Esophagus squamous epithelium (tissue), 5 donors: ENCODE results near the gene ROPN1L. TPM values are rescaled to one million over a fixed set of nuclear protein-coding genes. Genes with fewer than 3 reads are reported as not detected.
A peak's percentile ranks its signal among the peaks of the same experiment; 100 is the strongest.
"Not testable (repeated sequence)": the region's sequence is repeated elsewhere in the genome, so short reads cannot be mapped to it uniquely, and the experiment has no call there.

Experiments
- DNase-seq: peaks from one replicate; lab custom pipeline; 2025; lab: John Stamatoyannopoulos, UW
- H3K27ac ChIP-seq, 4 donors: fragments of 200-600 bp; sonication (generic); one replicate each; pipeline ENCODE4 v1.5.1; 2016 to 2019; ENCODE audit warnings: mild to moderate bottlenecking in 1 of 4
- H3K27me3 ChIP-seq, 4 donors: fragments of 200-600 bp; sonication (generic); 1 replicate in 3 of 4; 2 replicates in 1 of 4; pipeline versions ENCODE4 v1.5.1 to v1.6.0; 2017 to 2021; ENCODE audit warnings: antibody characterized with exemption in 1 of 4
- H3K36me3 ChIP-seq, 3 donors: fragments of 200-600 bp; sonication (generic); one replicate each; pipeline ENCODE4 v1.5.1; 2016 to 2019
- H3K4me1 ChIP-seq, 3 donors: fragments of 200-600 bp; sonication (generic); one replicate each; pipeline ENCODE4 v1.5.1; 2017 to 2019
- H3K4me3 ChIP-seq, 4 donors: fragments of 200-600 bp; sonication (generic); 1 replicate in 3 of 4; 2 replicates in 1 of 4; pipeline ENCODE4 v1.5.1; 2016 to 2019; ENCODE audit warnings: mild to moderate bottlenecking in 2 of 4, moderate library complexity in 1 of 4
- H3K9me3 ChIP-seq, 3 donors: fragments of 200-600 bp; sonication (generic); one replicate each; pipeline ENCODE4 v1.5.1; 2016 to 2019
- POLR2A ChIP-seq, 4 donors: fragments of 450-650 bp; IDR thresholded peaks; one replicate each; pipeline ENCODE4 v1.6.1; 2017; ENCODE audit warnings: antibody characterized with exemption in 4 of 4, mild to moderate bottlenecking in 4 of 4, moderate library complexity in 3 of 4
- WGBS, 2 donors: methylation state at CpG; one replicate each; pipeline ENCODE4 v1.1.5; 2018; 5-methylcytosine and 5-hydroxymethylcytosine counted together
- intact Hi-C: fragments of 100-400 bp; cut with DNase I; formaldehyde crosslinking; loops from one replicate; pipeline ENCODE4 v1.15.0; 2022
- total RNA-seq, 4 donors: library from RNA; depleted of rRNA; stranded (reverse); fragments of >200 nt; gene quantifications; one replicate each; pipeline ENCODE4 v1.1.0, GENCODE V29; 2016
- TF ChIP-seq, protein P1 (sequence below), 6 experiments: fragments of 450-650 bp in 4 of 6; fragments of 200-600 bp in 2 of 6; sonication (generic) in 2 of 6; IDR thresholded peaks; one replicate each; pipeline ENCODE4 v1.5.1; 2016 to 2019; ENCODE audit warnings: antibody characterized with exemption in 6 of 6, mild to moderate bottlenecking in 4 of 6, moderate library complexity in 4 of 6
- donor health status: DM: yes; HTN: yes; CAD: no.

The ROPN1L gene
- under 1 TPM in 1 of 4 donors, not detected in 3; 0.38 TPM for total RNA-seq

DNA sequence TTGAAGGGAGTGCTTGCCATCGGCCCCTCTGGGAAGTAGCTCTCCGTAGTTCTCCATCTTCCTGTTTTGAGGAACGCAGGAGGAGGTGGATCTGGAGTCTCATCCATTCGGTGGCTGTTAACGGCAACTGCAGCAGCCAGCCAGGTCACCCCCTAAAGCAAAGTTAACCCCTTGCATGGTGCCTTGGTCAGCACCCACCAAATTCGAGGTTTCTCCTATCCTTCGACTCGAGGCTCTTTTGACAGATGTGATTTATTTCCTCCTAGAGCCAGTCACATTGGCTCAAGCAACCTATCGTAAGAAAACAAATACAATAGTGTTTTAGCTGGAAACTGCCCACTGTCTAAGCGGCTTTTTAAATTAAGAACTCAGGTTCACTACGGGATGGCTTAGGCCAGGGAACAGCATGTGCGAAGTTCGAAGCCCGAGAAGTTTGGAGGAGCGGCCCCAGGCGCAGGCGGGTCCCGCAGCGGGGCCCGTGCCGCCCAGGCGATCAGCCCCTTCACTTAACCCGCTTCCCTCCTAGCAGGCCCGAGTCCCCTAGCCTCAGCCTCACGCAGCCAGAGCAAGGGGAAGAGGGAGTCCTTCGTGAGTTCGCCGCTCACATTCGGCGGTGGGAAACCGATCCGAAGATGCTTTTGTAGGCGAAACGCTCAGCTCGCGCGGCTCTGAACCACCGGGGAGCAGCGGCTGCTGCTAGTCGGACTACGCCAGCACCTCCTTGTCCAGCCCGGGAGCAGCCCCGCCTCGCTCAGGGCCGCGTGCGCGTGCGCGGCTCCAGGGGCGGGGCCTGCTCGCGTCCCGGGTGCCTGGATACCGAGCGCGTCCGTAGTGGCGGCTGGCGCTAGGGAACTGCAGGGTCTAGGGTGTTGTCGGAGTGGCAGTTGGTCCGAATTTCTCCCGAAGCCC is at the start of gene ROPN1L:
TSS of gene ROPN1L (plus strand) at position 797 of the 909 bp plus-strand sequence. CDS start 289 bp downstream, outside the sequence.
- H3K36me3 ChIP-seq, result peaks cover 0 to 24% (median 0%) of the 10 kb centered on the region in 3 donors
- TF ChIP-seq, protein P1, sequence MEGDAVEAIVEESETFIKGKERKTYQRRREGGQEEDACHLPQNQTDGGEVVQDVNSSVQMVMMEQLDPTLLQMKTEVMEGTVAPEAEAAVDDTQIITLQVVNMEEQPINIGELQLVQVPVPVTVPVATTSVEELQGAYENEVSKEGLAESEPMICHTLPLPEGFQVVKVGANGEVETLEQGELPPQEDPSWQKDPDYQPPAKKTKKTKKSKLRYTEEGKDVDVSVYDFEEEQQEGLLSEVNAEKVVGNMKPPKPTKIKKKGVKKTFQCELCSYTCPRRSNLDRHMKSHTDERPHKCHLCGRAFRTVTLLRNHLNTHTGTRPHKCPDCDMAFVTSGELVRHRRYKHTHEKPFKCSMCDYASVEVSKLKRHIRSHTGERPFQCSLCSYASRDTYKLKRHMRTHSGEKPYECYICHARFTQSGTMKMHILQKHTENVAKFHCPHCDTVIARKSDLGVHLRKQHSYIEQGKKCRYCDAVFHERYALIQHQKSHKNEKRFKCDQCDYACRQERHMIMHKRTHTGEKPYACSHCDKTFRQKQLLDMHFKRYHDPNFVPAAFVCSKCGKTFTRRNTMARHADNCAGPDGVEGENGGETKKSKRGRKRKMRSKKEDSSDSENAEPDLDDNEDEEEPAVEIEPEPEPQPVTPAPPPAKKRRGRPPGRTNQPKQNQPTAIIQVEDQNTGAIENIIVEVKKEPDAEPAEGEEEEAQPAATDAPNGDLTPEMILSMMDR (IDR thresholded peaks at IDR 0.05), result no peak
- TF ChIP-seq POLR2A (IDR thresholded peaks at IDR 0.05), result peak in 2 of 4 donors; percentile 11 to 68
- no peak for DNase-seq
- peak within 1 kb of the TSS; percentile 72 to 82 (median 81) for H3K27ac ChIP-seq
- no peaks in the 10 kb centered on the region for H3K9me3 ChIP-seq
- H3K27me3 ChIP-seq, result peaks cover 0 to 19% (median 0%) of the 10 kb centered on the region in 4 donors
- WGBS, 2 donors, result 0 to 3% methylated on average over 21 to 23 of the region's 63 CpGs
- intact Hi-C loops, result no loop called here
- peak within 1 kb of the TSS; percentile 49 to 75 (median 58) for H3K4me3 ChIP-seq
- H3K4me1 ChIP-seq, result peaks cover 6 to 36% (median 19%) of the 10 kb centered on the region in 3 donors

- H3K36me3 ChIP-seq, result peaks cover 0 to 99% (median 26%) of the 10 kb centered on the region in 3 donors
- DNase-seq, H3K27me3 ChIP-seq, intact Hi-C loops, H3K4me3 ChIP-seq, H3K9me3 ChIP-seq, H3K4me1 ChIP-seq, H3K27ac ChIP-seq: not testable (repeated sequence)
- WGBS, 2 donors, result 92 to 94% methylated on average over 6 of the region's 6 CpGs
These were observed 48.9 kb upstream of the ROPN1L start for GRCh38 chr5:10392567-10393328.

GRCh38 chr5:10393491-10393890 is 48.2 kb upstream of the ROPN1L start:
- no peaks in the 10 kb centered on the region for H3K27me3 ChIP-seq
- intact Hi-C loops, result no loop called here
- H3K4me3 ChIP-seq, result no peak overlapping the region
- no peak for TF ChIP-seq POLR2A (IDR thresholded peaks at IDR 0.05)
- TF ChIP-seq, protein P1 (IDR thresholded peaks at IDR 0.05), result no peak
- no peak for DNase-seq
- 83 to 88% methylated on average over 2 of the region's 2 CpGs for WGBS, 2 donors
- no peak overlapping the region for H3K27ac ChIP-seq
- no peaks in the 10 kb centered on the region for H3K9me3 ChIP-seq
- no peaks in the 10 kb centered on the region for H3K4me1 ChIP-seq
- H3K36me3 ChIP-seq, result peaks cover 0 to 99% (median 26%) of the 10 kb centered on the region in 3 donors

DNA sequence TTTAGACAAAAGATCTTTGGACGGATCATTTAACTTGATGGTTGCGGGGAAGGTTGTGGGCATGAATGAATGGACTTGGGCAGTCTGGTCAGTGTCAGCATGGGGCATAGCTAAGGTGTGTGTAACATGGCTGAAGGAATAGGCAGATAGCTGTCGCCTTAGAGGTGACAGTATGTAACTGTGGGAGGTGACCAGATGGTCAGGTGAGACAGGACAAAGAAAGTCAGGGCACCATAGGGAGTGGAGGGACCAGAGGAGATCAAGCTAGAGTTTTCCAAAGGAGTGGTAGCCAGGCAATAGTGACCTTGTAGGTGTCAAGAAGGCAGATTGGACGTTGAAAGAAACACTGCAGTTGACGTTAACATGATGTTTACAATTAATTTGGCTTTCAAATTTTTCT is 45.1 kb upstream of the ROPN1L start:
- no peak for TF ChIP-seq POLR2A (IDR thresholded peaks at IDR 0.05)
- TF ChIP-seq, protein P1 (IDR thresholded peaks at IDR 0.05), result no peak
- no peak for DNase-seq
- Histone ChIP-seq H3K4me3 (no peak overlapping the region), H3K9me3 (no peaks in the 10 kb centered on the region), H3K27ac (no peak overlapping the region), H3K36me3 (peaks cover 0 to 100% (median 26%) of the 10 kb centered on the region in 3 donors), H3K27me3 (no peaks in the 10 kb centered on the region), H3K4me1 (no peaks in the 10 kb centered on the region)
- intact Hi-C loops, result no loop called here
- 82 to 88% methylated on average over 5 of the region's 5 CpGs for WGBS, 2 donors

DNA sequence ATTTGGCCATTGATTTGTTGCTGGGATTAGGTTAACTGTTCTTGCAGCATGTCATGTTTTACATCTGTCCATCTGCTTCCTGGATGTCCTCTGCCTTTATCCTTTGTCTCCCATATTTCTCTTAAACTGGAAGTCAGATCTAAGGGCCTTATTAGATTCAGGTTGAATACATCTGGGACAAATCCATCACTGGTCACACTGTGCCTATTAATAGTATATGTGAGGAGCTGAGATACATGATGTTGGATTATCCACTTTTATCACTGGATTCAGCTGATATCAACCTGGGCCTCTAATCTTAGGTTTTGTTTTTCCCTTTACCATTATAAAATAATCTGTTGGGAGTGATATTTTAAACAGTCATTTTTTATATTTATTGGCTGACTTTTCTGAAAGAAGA is 41.8 kb upstream of the ROPN1L start:
- Histone ChIP-seq H3K9me3 (no peaks in the 10 kb centered on the region), H3K36me3 (peaks cover 7 to 100% (median 16%) of the 10 kb centered on the region in 3 donors), H3K4me3 (no peak overlapping the region), H3K4me1 (no peaks in the 10 kb centered on the region), H3K27ac (peak overlapping the region in 1 of 4 donors; percentile 40), H3K27me3 (no peaks in the 10 kb centered on the region)
- no peak for DNase-seq
- TF ChIP-seq, protein P1 (IDR thresholded peaks at IDR 0.05), result no peak
- no peak for TF ChIP-seq POLR2A (IDR thresholded peaks at IDR 0.05)
- intact Hi-C loops, result loop anchor here (10.0 kb wide), 1 partner anchor 115 kb away; no protein-coding TSS in a partner anchor
